Endothelial cell of umbilical vein (primary cell): ENCODE results near the gene SUSD2. TPM values are rescaled to one million over a fixed set of nuclear protein-coding genes. Genes with fewer than 3 reads are reported as not detected.

Experiments used
- Bru-seq: library from RNA; stranded (reverse); fragments of 400-500 nt; gene quantifications from one replicate; lab custom pipeline; 2021; lab: Mats Ljungman, UMichigan
- BruChase-seq, 2 experiments: library from RNA; stranded (reverse); fragments of 400-500 nt; gene quantifications; one replicate each; lab custom pipeline; 2021; lab: Mats Ljungman, UMichigan
- BruUV-seq: library from RNA; stranded (reverse); fragments of 400-500 nt; replicated peaks from 2 replicates; lab custom pipeline; 2021; lab: Mats Ljungman, UMichigan
- CTCF ChIA-PET: fragments of 300-600, 350-600 bp; sonication (Branson Sonifier 250); formaldehyde crosslinking; loops from one replicate; lab custom pipeline; 2021; ENCODE audit warnings: antibody characterized with exemption, inconsistent platforms; lab: Charles Lee
- POLR2A ChIA-PET: fragments of 300-600, 350-600 bp; sonication (Branson Sonifier 250); formaldehyde crosslinking; loops from one replicate; lab custom pipeline; 2021; ENCODE audit warnings: antibody characterized with exemption, inconsistent platforms; lab: Charles Lee
- DNase-seq: peaks from one replicate; pipeline ENCODE4 v3.0.0-alpha.2; 2011; ENCODE audit warnings: low read depth, low spot score
- FAIRE-seq: peaks from 2 replicates; lab custom pipeline; 2011; peaks lifted over from hg19 to GRCh38; lab: Jason Lieb, UNC
- H2AFZ ChIP-seq: 2 replicates; pipeline ENCODE4 v1.6.0; 2012; ENCODE audit warnings: low read depth, low read length, control low read depth, inconsistent platforms
- H3K27ac ChIP-seq: 2 replicates; pipeline ENCODE4 v1.5.1; 2011; ENCODE audit warnings: low read depth, mild to moderate bottlenecking, control low read depth, low read length, moderate library complexity; ENCODE audit not compliant: insufficient read depth
- H3K27me3 ChIP-seq, 2 experiments: 2 replicates each; pipeline versions ENCODE4 v1.6.0 to v1.6.1; 2011; ENCODE audit warnings: low read length in 2 of 2, mixed read lengths in 1 of 2; ENCODE audit not compliant: control insufficient read depth in 2 of 2, insufficient read depth in 2 of 2
- H3K36me3 ChIP-seq, 2 experiments: 2 replicates in 1 of 2; 3 replicates in 1 of 2; pipeline ENCODE4 v1.5.1; 2011; ENCODE audit warnings: low read length in 2 of 2, mild to moderate bottlenecking in 1 of 2, moderate library complexity in 1 of 2; ENCODE audit not compliant: control insufficient read depth in 2 of 2, insufficient read depth in 2 of 2; ENCODE audit errors: extremely low read depth in 1 of 2
- H3K4me1 ChIP-seq: 3 replicates; pipeline ENCODE4 v1.5.1; 2011; ENCODE audit warnings: mild to moderate bottlenecking, low read length; ENCODE audit not compliant: control insufficient read depth, insufficient read depth; ENCODE audit errors: extremely low read depth
- H3K4me2 ChIP-seq: 2 replicates; pipeline ENCODE4 v1.6.1; 2011; ENCODE audit warnings: low read length, control low read depth, mixed read lengths; ENCODE audit not compliant: insufficient read depth
- H3K4me3 ChIP-seq, 3 experiments: fragments of 200-600 bp in 1 of 3; sonication (generic), shearing (Covaris generic) in 1 of 3; replicated peaks in 1 of 3; 2 replicates each; pipeline ENCODE4 v1.5.1; 2011 to 2016; ENCODE audit warnings: control low read depth in 3 of 3, low read length in 3 of 3, mild to moderate bottlenecking in 2 of 3, inconsistent platforms in 1 of 3, low read depth in 1 of 3, moderate library complexity in 1 of 3; ENCODE audit not compliant: insufficient read depth in 1 of 3
- H3K79me2 ChIP-seq: 2 replicates; pipeline ENCODE4 v1.6.0; 2012; ENCODE audit warnings: low read length, inconsistent platforms; ENCODE audit not compliant: control insufficient read depth, insufficient read depth
- H3K9ac ChIP-seq: replicated peaks from 2 replicates; pipeline ENCODE3; 2011; ENCODE audit warnings: low read length, control low read depth; ENCODE audit not compliant: insufficient read depth; ENCODE audit errors: extremely low read depth
- H3K9me1 ChIP-seq: replicated peaks from 3 replicates; pipeline ENCODE4 v1.6.0; 2011; ENCODE audit warnings: mild to moderate bottlenecking, low read length; ENCODE audit not compliant: control insufficient read depth, insufficient read depth; ENCODE audit errors: extremely low read depth
- H3K9me3 ChIP-seq: replicated peaks from 2 replicates; pipeline ENCODE4 v1.5.1; 2012; ENCODE audit warnings: low read length, inconsistent platforms; ENCODE audit not compliant: control insufficient read depth, insufficient read depth
- H4K20me1 ChIP-seq: replicated peaks from 2 replicates; pipeline ENCODE3; 2011; ENCODE audit warnings: mild to moderate bottlenecking, low read length; ENCODE audit not compliant: control insufficient read depth, insufficient read depth; ENCODE audit errors: extremely low read depth
- CTCF ChIP-seq, 2 donors: IDR thresholded peaks; 1 replicate in 1 of 2; 2 replicates in 1 of 2; pipeline ENCODE4 v1.5.1; 2011; ENCODE audit warnings: low read length in 2 of 2, mild to moderate bottlenecking in 2 of 2, moderate library complexity in 2 of 2, control low read depth in 1 of 2, inconsistent platforms in 1 of 2, low read depth in 1 of 2; ENCODE audit not compliant: insufficient read depth in 1 of 2; ENCODE audit errors: extremely low read depth in 1 of 2
- EZH2 ChIP-seq: IDR thresholded peaks from 2 replicates; pipeline ENCODE4 v1.6.1; 2012; ENCODE audit warnings: borderline replicate concordance, low read depth, mild to moderate bottlenecking, moderate library complexity, low read length, inconsistent platforms; ENCODE audit not compliant: severe bottlenecking
- JUN ChIP-seq: IDR thresholded peaks from 2 replicates; pipeline ENCODE4 v1.6.1; 2011; ENCODE audit warnings: borderline replicate concordance, low read depth; ENCODE audit not compliant: insufficient read length, insufficient read depth
- MYC ChIP-seq: IDR thresholded peaks from one replicate; pipeline ENCODE4 v1.6.1; 2011; ENCODE audit warnings: mild to moderate bottlenecking, low read depth, low read length
- POLR2A ChIP-seq: IDR thresholded peaks from 2 replicates; pipeline ENCODE4 v1.6.1; 2012; ENCODE audit warnings: low read depth, mild to moderate bottlenecking, control low read depth, low read length
- POLR2AphosphoS5 ChIP-seq: IDR thresholded peaks from 2 replicates; pipeline ENCODE4 v1.6.1; 2012; ENCODE audit warnings: low read depth, mild to moderate bottlenecking, control low read depth, low read length, moderate library complexity; ENCODE audit not compliant: insufficient read depth
- dilution Hi-C: fragments of 300-500 bp; cut with MboI; formaldehyde crosslinking; loops from one replicate; pipeline ENCODE4 v1.15.0; 2019; ENCODE audit warnings: low sequenced_read_pairs; ENCODE audit not compliant: extremely low pct_ligation_motif_present
- intact Hi-C: fragments of 100-400 bp; cut with micrococcal nuclease; formaldehyde crosslinking; loops from one replicate; pipeline ENCODE4 v1.10.0; 2022
- long read RNA-seq: library from polyadenylated mRNA; stranded (forward); transcript quantifications from one replicate; pipeline ENCODE4 v2.0.0, GENCODE V29; 2021
- polyA minus RNA-seq, 3 experiments: library from RNA; depleted of rRNA, polyadenylated mRNA; stranded (reverse); fragments of >200 nt; gene quantifications; 1 replicate in 1 of 3; 2 replicates in 2 of 3; pipeline ENCODE4 v1.2.3, GENCODE V29; 2011
- polyA plus RNA-seq, 4 experiments: library from polyadenylated mRNA; depleted of rRNA in 3 of 4; stranded (reverse) in 3 of 4; unstranded in 1 of 4; fragments of >200 nt; gene quantifications; 2 replicates each; pipeline versions ENCODE4 v1.2.1 to v1.2.3, GENCODE V29; 2011 to 2012; ENCODE audit warnings: missing spikeins in 1 of 4
- total RNA-seq: library from RNA; stranded (reverse); gene quantifications from 2 replicates; pipeline ENCODE4 v1.2.3, GENCODE V29; 2021

SUSD2 gene
- 0.18 and 0.27 TPM in 2 replicates for total RNA-seq
- 0.26 and 0.35 TPM in 2 replicates for polyA plus RNA-seq
- polyA plus RNA-seq (2011; cell fraction: cytosol; rRNA removed) = 0.10 and 0.14 TPM in 2 replicates
- polyA plus RNA-seq (2011; cell fraction: nucleus; rRNA removed) = 1.0 and 1.3 TPM in 2 replicates
- polyA plus RNA-seq (2012) = 0.33 and 0.41 TPM in 2 replicates
- polyA minus RNA-seq = 0.07 and 0.21 TPM in 2 replicates
- polyA minus RNA-seq (2011; cell fraction: cytosol; rRNA and poly(A)+ RNA removed) = 0.31 TPM
- polyA minus RNA-seq (2011; cell fraction: nucleus; rRNA and poly(A)+ RNA removed) = 1.2 and 1.7 TPM in 2 replicates
- percentile 16 among the genes with signal in this experiment for Bru-seq, nascent RNA
- BruChase-seq, experiment 1, labeled RNA remaining after a 6-hour chase = percentile 36 among the genes with signal in this experiment
- BruChase-seq, experiment 2, labeled RNA remaining after a 2-hour chase = percentile 14 among the genes with signal in this experiment
- long read RNA-seq = 0 reads

DNA sequence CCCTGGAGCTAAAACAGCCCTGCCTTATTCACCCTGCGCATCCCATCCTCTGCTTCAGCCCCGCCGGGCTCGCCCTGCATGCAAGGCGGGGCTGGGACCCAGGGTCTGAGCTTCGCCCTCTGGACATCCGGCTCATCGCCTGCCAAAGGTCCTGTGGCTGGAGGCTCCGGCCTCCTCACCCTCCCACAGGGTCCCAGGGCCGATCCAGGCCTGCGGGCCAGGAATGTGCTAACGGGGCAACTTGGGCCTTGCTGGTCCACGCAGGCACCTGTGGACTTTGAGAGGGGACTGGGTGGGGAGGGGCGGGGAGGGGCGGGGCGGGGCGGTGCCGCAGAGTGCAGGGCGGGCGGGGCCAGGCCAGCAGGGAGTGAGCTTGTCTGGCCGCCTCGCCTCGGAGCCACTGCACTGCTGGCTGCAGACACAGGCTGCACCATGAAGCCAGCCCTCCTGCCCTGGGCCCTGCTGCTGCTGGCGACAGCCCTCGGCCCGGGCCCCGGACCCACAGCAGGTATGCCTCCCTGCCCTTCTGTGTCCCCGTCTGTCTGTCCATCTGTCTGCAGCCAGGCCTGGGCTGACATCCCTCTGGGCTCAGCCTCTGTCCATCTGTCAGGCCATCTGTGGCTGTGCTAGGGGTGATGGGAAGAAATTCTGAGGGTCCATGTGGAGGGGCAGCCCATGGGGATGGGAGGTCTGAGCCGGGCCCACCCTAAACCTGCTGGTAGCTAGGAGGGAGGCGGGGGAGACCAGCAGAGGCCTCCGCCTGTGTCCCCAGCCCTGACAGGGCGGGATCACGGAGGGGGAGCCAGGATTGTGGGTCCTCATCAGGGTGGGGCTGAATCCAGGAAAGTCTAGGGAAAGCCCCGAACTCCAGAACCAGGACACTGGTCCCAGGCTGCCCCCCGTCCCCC, at the start of gene SUSD2:
Gene SUSD2, plus strand, starts transcription at position 400 of the 908 bp plus-strand sequence. Its CDS starts 33 bp downstream, at position 433.
- no peaks in the 10 kb centered on the region for H3K9me1 ChIP-seq
- no peak within 1 kb of the TSS for H3K27ac ChIP-seq
- no peaks in the 10 kb centered on the region for H4K20me1 ChIP-seq
- intact Hi-C loops (loop anchor here (10.0 kb wide), 1 partner anchor 343 kb away; no protein-coding TSS in a partner anchor), dilution Hi-C loops (no loop called here)
- FAIRE-seq (no peak), DNase-seq (no peak)
- no peaks in the 10 kb centered on the region for H3K9me3 ChIP-seq
- no peaks in the 10 kb centered on the region for H3K27me3 ChIP-seq
- no peak within 1 kb of the TSS for H2AFZ ChIP-seq
- no peaks in the 10 kb centered on the region for H3K79me2 ChIP-seq
- H3K4me2 ChIP-seq = no peak within 1 kb of the TSS
- POLR2A ChIA-PET = no interaction called here
- CTCF ChIA-PET = interaction anchor here (1.0 to 1.1 kb wide), 2 partner anchors 24 to 66 kb away, joined by 3 to 4 read pairs; no protein-coding TSS in a partner anchor
- no TSS peak for BruUV-seq
- H3K4me3 ChIP-seq = no peak within 1 kb of the TSS
- H3K36me3 ChIP-seq = peaks cover 0 to 2% of the 10 kb centered on the region in 2 experiments
- no peaks in the 10 kb centered on the region for H3K4me1 ChIP-seq
- TF ChIP-seq EZH2 (no peak), POLR2A (no peak), CTCF (IDR thresholded peaks at IDR 0.05; ENCODE audit: extremely low read depth in 1 of 2, insufficient read depth in 1 of 2, low read depth in 1 of 2, low read length in 2 of 2) (no peak), MYC (no peak), POLR2AphosphoS5 (no peak), JUN (no peak)
- no peak within 1 kb of the TSS for H3K9ac ChIP-seq
